Glutamatergic neuron (in vitro differentiated cells): Measurements from ENCODE around the gene EPN3. TPM values are rescaled to one million over a fixed set of nuclear protein-coding genes. Genes with fewer than 3 reads are reported as not detected.
A peak's percentile ranks its signal among the peaks of the same experiment; 100 is the strongest.

Experiments used
- DNase-seq: peaks from one replicate; pipeline ENCODE4 v3.0.0; 2022
- H3K27ac Mint-ChIP-seq: one replicate; pipeline ENCODE4 v1.8.0; 2020; ENCODE audit warnings: mild to moderate bottlenecking, mixed read lengths, inconsistent platforms; ENCODE audit not compliant: unreplicated experiment
- H3K27me3 Mint-ChIP-seq: one replicate; pipeline ENCODE4 v1.8.0; 2020; ENCODE audit warnings: mild to moderate bottlenecking, moderate library complexity, mixed read lengths, inconsistent platforms; ENCODE audit not compliant: unreplicated experiment
- H3K36me3 Mint-ChIP-seq: one replicate; pipeline ENCODE4 v1.8.0; 2020; ENCODE audit warnings: mild to moderate bottlenecking, mixed read lengths, inconsistent platforms; ENCODE audit not compliant: unreplicated experiment
- H3K4me1 Mint-ChIP-seq: one replicate; pipeline ENCODE4 v1.8.0; 2020; ENCODE audit warnings: mild to moderate bottlenecking, low read depth, mixed read lengths, inconsistent platforms; ENCODE audit not compliant: unreplicated experiment
- H3K4me3 Mint-ChIP-seq: one replicate; pipeline ENCODE4 v1.8.0; 2020; ENCODE audit warnings: mild to moderate bottlenecking, mixed read lengths, inconsistent platforms; ENCODE audit not compliant: unreplicated experiment
- H3K9me3 Mint-ChIP-seq: one replicate; pipeline ENCODE4 v1.8.0; 2020; ENCODE audit warnings: mild to moderate bottlenecking, moderate library complexity, mixed read lengths, inconsistent platforms; ENCODE audit not compliant: unreplicated experiment
- total RNA-seq: library from RNA; stranded (reverse); fragmentation: NEBNext Ultra II Directional; extraction: Animal tissue kit (Norgen Biotek cat#: 25700); gene quantifications from one replicate; pipeline ENCODE4 v1.2.1, GENCODE V29; 2021; ENCODE audit not compliant: unreplicated experiment
- TF ChIP-seq, protein P1 (sequence below): fragments of 200-600 bp; sonication (generic); IDR thresholded peaks from one replicate; pipeline ENCODE4 v1.5.0; 2021; ENCODE audit not compliant: partially characterized antibody, unreplicated experiment

EPN3 gene
- total RNA-seq, 1 donor from 2014 or later, result 0.12 TPM

- Mint-ChIP-seq H3K4me1 (peaks cover 16% of the 10 kb centered on the region), H3K4me3 (peak overlapping the region; percentile 89), H3K27ac (peak overlapping the region; percentile 86), H3K27me3 (peaks cover 20% of the 10 kb centered on the region), H3K36me3 (no peaks in the 10 kb centered on the region), H3K9me3 (peaks cover 8% of the 10 kb centered on the region)
- no peak for DNase-seq
- TF ChIP-seq, protein P1, sequence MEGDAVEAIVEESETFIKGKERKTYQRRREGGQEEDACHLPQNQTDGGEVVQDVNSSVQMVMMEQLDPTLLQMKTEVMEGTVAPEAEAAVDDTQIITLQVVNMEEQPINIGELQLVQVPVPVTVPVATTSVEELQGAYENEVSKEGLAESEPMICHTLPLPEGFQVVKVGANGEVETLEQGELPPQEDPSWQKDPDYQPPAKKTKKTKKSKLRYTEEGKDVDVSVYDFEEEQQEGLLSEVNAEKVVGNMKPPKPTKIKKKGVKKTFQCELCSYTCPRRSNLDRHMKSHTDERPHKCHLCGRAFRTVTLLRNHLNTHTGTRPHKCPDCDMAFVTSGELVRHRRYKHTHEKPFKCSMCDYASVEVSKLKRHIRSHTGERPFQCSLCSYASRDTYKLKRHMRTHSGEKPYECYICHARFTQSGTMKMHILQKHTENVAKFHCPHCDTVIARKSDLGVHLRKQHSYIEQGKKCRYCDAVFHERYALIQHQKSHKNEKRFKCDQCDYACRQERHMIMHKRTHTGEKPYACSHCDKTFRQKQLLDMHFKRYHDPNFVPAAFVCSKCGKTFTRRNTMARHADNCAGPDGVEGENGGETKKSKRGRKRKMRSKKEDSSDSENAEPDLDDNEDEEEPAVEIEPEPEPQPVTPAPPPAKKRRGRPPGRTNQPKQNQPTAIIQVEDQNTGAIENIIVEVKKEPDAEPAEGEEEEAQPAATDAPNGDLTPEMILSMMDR, result no peak
These were observed 10.6 kb downstream of the EPN3 start for GRCh38 chr17:50542795-50543774.

DNA sequence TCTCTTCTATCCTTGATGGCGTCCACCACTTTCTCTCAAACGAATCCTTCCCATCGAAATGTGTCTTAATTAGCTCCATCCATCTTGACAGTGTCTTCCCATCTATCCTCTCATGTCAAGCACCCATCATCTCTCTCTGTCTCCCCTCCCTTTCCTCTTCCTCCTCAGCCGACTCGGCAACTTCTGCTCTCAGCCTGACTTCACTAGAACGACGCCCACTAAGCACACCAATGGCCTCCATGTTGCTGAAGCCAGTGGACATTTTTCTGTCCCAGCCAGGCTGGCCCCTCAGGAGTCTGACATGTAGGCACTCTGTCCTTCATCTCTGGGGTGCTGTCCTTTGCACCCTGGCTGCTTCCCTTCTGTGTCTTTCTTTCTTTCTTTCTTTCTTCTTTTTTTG is 12.0 kb downstream of the EPN3 start:
- no peak for DNase-seq
- no peak overlapping the region for H3K4me3 Mint-ChIP-seq
- H3K27ac Mint-ChIP-seq, result no peak overlapping the region
- TF ChIP-seq, protein P1, result no peak
- H3K27me3 Mint-ChIP-seq, result peaks cover 18% of the 10 kb centered on the region
- peaks cover 10% of the 10 kb centered on the region for H3K4me1 Mint-ChIP-seq
- no peaks in the 10 kb centered on the region for H3K36me3 Mint-ChIP-seq
- H3K9me3 Mint-ChIP-seq, result peaks cover 6% of the 10 kb centered on the region

DNA sequence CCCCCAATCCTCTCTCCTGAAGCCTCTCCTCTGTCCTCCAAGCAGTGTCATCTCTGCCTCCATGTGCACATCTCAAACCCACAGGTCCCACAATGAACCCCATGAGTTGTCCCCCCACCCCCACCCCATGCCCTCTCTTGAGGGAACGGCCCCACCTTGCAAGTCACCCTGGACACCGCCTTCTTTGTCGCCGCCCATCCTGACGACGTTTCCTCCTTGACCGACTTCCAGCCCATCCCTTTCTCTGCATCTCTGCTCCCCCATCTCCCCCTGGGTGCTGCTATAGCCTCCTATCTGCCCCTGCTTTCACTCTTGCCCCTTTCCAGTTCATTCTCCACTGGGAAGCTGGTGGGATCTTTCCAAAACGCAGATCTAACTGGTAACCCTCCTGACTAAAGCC is 12.8 kb downstream of the EPN3 start:
- Mint-ChIP-seq H3K4me1 (peaks cover 7% of the 10 kb centered on the region), H3K4me3 (no peak overlapping the region), H3K9me3 (peaks cover 4% of the 10 kb centered on the region), H3K36me3 (no peaks in the 10 kb centered on the region), H3K27me3 (peaks cover 16% of the 10 kb centered on the region), H3K27ac (no peak overlapping the region)
- no peak for DNase-seq
- TF ChIP-seq, protein P1, result no peak

GRCh38 chr17:50546701-50547034 is 14.1 kb downstream of the EPN3 start:
- peaks cover 16% of the 10 kb centered on the region for H3K27me3 Mint-ChIP-seq
- peaks cover 4% of the 10 kb centered on the region for H3K4me1 Mint-ChIP-seq
- H3K4me3 Mint-ChIP-seq, result peak overlapping the region; percentile 20
- no peaks in the 10 kb centered on the region for H3K36me3 Mint-ChIP-seq
- H3K27ac Mint-ChIP-seq, result peak overlapping the region; percentile 49
- TF ChIP-seq, protein P1, result no peak
- DNase-seq, result no peak
- H3K9me3 Mint-ChIP-seq, result peaks cover 7% of the 10 kb centered on the region
